Vagina (tissue), 2 donors: ENCODE data around the gene SLC25A1.

Source experiments
- CTCF ChIP-seq, 3 experiments: fragments of 450-650 bp in 2 of 3; fragments of 200-600 bp in 1 of 3; sonication (generic) in 1 of 3; IDR thresholded peaks; one replicate each; pipeline ENCODE4 v1.5.1; 2017 to 2019; ENCODE audit warnings: antibody characterized with exemption in 3 of 3, mild to moderate bottlenecking in 2 of 3, moderate library complexity in 2 of 3
- POLR2AphosphoS5 ChIP-seq, 2 donors: sonication (generic); formaldehyde crosslinking; IDR thresholded peaks; one replicate each; pipeline ENCODE4 v1.9.0; 2017; ENCODE audit warnings: antibody characterized with exemption in 2 of 2, mild to moderate bottlenecking in 2 of 2, low read depth in 1 of 2; ENCODE audit not compliant: insufficient read depth in 1 of 2

GRCh38 chr22:19143967-19144400 is 34.6 kb downstream of the SLC25A1 start:
- no peak for TF ChIP-seq POLR2AphosphoS5 (IDR thresholded peaks at IDR 0.05; ENCODE audit: insufficient read depth in 1 of 2, low read depth in 1 of 2)
- no peak for TF ChIP-seq CTCF (IDR thresholded peaks at IDR 0.05)
